ENCODE data around the gene QPRT. TPM values are rescaled to one million over a fixed set of nuclear protein-coding genes. Genes with fewer than 3 reads are reported as not detected.

The QPRT gene
- total and polyA plus RNA-seq, 2 of the 13 experiments (the other 11 are each of a cell fraction or from before 2014, with no cell fraction given) = 130 to 218 TPM

GRCh38 chr16:29744541-29745101, 65.6 kb downstream of the QPRT start (continued):
- TF ChIP-seq STAT6 (CRISPR knock-in tag; IDR thresholded peaks at IDR 0.05; ENCODE audit: borderline replicate concordance) = no peak
- TF ChIP-seq KLF11 (CRISPR knock-in tag; IDR thresholded peaks at IDR 0.05) = no peak
- no peak for TF ChIP-seq KAT8 (CRISPR knock-in tag; IDR thresholded peaks at IDR 0.05)

- Histone ChIP-seq H3K4me1 (ENCODE audit: insufficient read depth, low read length) (peaks cover 42% of the 10 kb centered on the region), H3K4me2 (ENCODE audit: low read depth, low read length) (no peak overlapping the region), H3K27me3 (ENCODE audit: control insufficient read depth in 1 of 2, insufficient read depth in 2 of 2, low read length in 2 of 2) (peaks cover 0 to 11% of the 10 kb centered on the region in 2 experiments; a peak in 3 of 5 replicates), H3K36me3 (replicated peaks in 1 of 2; ENCODE audit: control insufficient read depth in 1 of 2, insufficient read depth in 2 of 2, low read length in 2 of 2) (no peaks in the 10 kb centered on the region), H3K9me3 (ENCODE audit: low read length) (no peaks in the 10 kb centered on the region), H3K27ac (ENCODE audit: extremely low read length, insufficient read depth, low read length) (no peak overlapping the region), H3K9ac (ENCODE audit: insufficient read depth, low read depth, low read length) (no peak overlapping the region), H3K4me3 (replicated peaks in 1 of 3; ENCODE audit: insufficient read depth in 1 of 3, low read depth in 2 of 3, low read length in 3 of 3) (no peak overlapping the region), H3K79me2 (ENCODE audit: insufficient read depth, low read length) (no peaks in the 10 kb centered on the region), H4K20me1 (ENCODE audit: insufficient read depth, low read length) (no peaks in the 10 kb centered on the region), H2AFZ (ENCODE audit: low read length) (no peak overlapping the region)
- WGBS (ENCODE audit: low lambda C conversion rate) = 57% methylated on average over 16 of the region's 16 CpGs
- no peak for DNase-seq (ENCODE audit: low spot score)
- no peak for TF ChIP-seq ZSCAN12 (CRISPR knock-in tag; IDR thresholded peaks at IDR 0.05)
- TF ChIP-seq NFRKB (IDR thresholded peaks at IDR 0.05) = no peak
- TF ChIP-seq ZNF362 (CRISPR knock-in tag; IDR thresholded peaks at IDR 0.05; ENCODE audit: borderline replicate concordance) = no peak
- no peak for TF ChIP-seq ZNF773 (CRISPR knock-in tag; IDR thresholded peaks at IDR 0.05; ENCODE audit: borderline replicate concordance)
- TF ChIP-seq ZNF121 (CRISPR knock-in tag; IDR thresholded peaks at IDR 0.05) = peak; percentile 67; the same call in 1 of the 2 replicates
- no peak for TF ChIP-seq ZFYVE20 (CRISPR knock-in tag; IDR thresholded peaks at IDR 0.05; ENCODE audit: borderline replicate concordance, low read depth)
- TF ChIP-seq NFYC (CRISPR knock-in tag; IDR thresholded peaks at IDR 0.05) = no peak
- in situ Hi-C loops (cut with HindIII; ENCODE audit: extremely low pct_ligation_motif_present, low pct_unique_long_range_greater_than_20kb) (no loop called here), intact Hi-C loops (cut with micrococcal nuclease; ENCODE audit: unreplicated experiment) (no loop called here)
- BruUV-seq (replicated peaks) = no TSS peak
- no peak for FAIRE-seq
- POLR2A ChIA-PET = no interaction called here
- ATAC-seq = no peak
- CTCF ChIA-PET (ENCODE audit: low intra/inter-chr PET ratio, low total read pairs) = no interaction called here
Measured at GRCh38 chr16:29745121-29745852, 66.3 kb downstream of the QPRT start.
